ENCODE results near the gene CDK14. TPM values are rescaled to one million over a fixed set of nuclear protein-coding genes. Genes with fewer than 3 reads are reported as not detected.
A peak's percentile ranks its signal among the peaks of the same experiment; 100 is the strongest.

Gene CDK14
- total RNA-seq, 1 donor from 2014 or later = 131 TPM

DNA sequence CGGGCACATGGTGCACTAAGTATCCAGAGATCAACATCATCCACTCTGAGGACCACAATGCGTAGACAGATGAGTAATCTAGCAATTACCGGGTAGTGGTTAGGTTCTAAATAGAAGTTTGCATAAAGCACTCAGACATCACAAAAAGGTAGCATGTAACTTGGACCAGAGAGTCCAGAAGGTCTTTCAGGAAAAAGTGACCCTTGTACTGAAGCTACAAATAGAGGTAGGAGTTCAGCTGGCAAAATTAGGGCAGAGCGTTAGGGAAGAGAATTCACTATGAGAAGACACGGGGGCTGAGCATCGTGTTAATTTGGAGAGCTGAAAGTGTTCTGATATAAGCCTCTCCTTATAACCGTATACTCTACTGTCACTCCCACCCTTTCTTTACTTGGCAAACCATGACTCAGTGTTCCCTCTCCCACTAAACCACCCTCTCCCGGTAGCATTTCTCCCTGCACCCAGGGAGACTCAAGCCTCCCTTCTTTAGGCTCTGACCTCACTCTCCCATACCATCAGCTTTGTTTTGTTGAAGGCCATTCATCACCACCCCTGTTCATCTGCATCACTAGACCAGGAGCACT lies 445.9 kb downstream of the CDK14 start:
- no peak overlapping the region for H3K4me3 Mint-ChIP-seq (ENCODE audit: unreplicated experiment)
- no peak overlapping the region for H3K27ac Mint-ChIP-seq (ENCODE audit: unreplicated experiment)
- TF ChIP-seq, protein P1, sequence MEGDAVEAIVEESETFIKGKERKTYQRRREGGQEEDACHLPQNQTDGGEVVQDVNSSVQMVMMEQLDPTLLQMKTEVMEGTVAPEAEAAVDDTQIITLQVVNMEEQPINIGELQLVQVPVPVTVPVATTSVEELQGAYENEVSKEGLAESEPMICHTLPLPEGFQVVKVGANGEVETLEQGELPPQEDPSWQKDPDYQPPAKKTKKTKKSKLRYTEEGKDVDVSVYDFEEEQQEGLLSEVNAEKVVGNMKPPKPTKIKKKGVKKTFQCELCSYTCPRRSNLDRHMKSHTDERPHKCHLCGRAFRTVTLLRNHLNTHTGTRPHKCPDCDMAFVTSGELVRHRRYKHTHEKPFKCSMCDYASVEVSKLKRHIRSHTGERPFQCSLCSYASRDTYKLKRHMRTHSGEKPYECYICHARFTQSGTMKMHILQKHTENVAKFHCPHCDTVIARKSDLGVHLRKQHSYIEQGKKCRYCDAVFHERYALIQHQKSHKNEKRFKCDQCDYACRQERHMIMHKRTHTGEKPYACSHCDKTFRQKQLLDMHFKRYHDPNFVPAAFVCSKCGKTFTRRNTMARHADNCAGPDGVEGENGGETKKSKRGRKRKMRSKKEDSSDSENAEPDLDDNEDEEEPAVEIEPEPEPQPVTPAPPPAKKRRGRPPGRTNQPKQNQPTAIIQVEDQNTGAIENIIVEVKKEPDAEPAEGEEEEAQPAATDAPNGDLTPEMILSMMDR (IDR thresholded peaks at IDR 0.05) = no peak
- peaks cover 17% of the 10 kb centered on the region for H3K36me3 Mint-ChIP-seq (ENCODE audit: unreplicated experiment)
- peaks cover 49% of the 10 kb centered on the region for H3K4me1 Mint-ChIP-seq (ENCODE audit: unreplicated experiment)
- DNase-seq (ENCODE audit: extremely low spot score, unreplicated experiment) = no peak
- no peaks in the 10 kb centered on the region for H3K27me3 Mint-ChIP-seq (ENCODE audit: unreplicated experiment)
- no peaks in the 10 kb centered on the region for H3K9me3 Mint-ChIP-seq (ENCODE audit: unreplicated experiment)

DNA sequence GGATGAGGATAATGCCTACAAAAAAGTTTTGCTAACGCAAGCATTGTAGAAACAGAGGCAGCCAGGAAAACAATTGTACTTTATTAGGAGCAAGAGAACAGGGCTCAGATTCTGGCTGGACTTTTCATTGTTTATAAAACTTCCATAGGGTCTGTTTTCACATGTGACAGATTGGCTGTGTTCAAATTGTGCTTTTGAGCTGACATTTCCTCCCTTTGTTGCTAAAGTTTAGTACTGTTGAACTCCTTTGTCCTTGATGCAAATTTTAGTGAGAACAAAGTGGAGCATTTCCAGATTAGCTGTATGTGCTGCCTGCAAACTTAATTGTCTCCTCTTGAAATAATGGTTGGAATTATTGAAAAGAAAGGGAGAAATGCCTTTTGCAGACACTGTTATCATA lies 447.1 kb downstream of the CDK14 start:
- TF ChIP-seq, protein P1 (IDR thresholded peaks at IDR 0.05) = no peak
- Mint-ChIP-seq H3K36me3 (ENCODE audit: unreplicated experiment) (peaks cover 18% of the 10 kb centered on the region), H3K9me3 (ENCODE audit: unreplicated experiment) (no peaks in the 10 kb centered on the region), H3K27ac (ENCODE audit: unreplicated experiment) (peak overlapping the region; percentile 19), H3K27me3 (ENCODE audit: unreplicated experiment) (no peaks in the 10 kb centered on the region), H3K4me3 (ENCODE audit: unreplicated experiment) (no peak overlapping the region), H3K4me1 (ENCODE audit: unreplicated experiment) (peaks cover 57% of the 10 kb centered on the region)
- DNase-seq (ENCODE audit: extremely low spot score, unreplicated experiment) = no peak

DNA sequence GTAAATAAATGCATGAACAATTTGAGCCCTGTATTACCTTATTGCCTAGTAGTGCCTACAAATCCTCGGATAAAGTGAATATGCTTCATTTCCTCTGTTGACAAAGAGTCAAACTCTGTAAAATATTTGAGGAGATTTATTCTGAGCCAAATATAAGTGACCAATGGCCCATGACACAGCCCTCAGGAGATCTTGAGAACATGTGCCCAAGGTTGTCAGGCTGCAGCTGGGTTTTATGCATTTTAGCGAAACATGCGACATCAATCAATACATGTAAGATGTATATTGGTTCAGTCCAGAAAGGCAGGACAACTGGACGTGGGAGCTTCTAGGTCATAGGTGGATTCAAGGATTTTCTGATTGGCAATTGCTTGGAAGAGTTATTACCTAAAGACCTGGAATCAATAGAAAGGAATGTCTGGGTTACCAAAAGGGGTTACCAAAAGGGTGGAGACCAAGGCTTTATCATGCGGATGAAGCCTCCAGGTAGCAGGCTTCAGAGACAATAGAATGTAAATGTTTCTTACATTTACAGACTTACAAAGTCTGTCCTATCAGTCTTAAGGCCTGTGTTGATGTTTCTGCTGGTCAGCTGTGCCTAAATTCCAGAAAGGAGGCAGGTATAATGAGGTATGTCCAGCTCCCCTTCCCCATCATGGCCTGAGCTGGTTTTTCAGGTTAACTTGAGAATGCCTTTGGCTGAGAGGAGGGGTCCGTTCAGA lies 448.0 kb downstream of the CDK14 start:
- Mint-ChIP-seq H3K4me1 (ENCODE audit: unreplicated experiment) (peaks cover 57% of the 10 kb centered on the region), H3K27me3 (ENCODE audit: unreplicated experiment) (no peaks in the 10 kb centered on the region)

DNA sequence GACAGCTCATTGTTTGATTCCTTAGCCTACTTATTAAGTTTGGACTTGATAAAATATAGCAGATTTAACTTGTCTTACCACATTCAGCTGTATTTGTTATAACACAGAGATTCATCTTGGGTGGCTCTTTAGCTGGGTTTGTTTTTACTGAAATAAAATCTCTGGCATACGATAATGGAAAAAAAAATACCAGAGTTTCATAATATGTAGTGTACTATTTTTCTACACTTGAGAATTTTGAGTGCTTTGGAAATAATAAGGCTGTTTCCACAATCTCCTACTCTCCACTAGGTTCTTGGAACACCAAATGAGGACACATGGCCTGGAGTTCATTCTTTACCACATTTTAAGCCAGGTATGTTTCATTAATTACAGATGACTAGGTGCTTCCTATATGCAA lies 449.5 kb downstream of the CDK14 start:
- Mint-ChIP-seq H3K4me3 (ENCODE audit: unreplicated experiment) (no peak overlapping the region), H3K36me3 (ENCODE audit: unreplicated experiment) (peaks cover 18% of the 10 kb centered on the region), H3K4me1 (ENCODE audit: unreplicated experiment) (peaks cover 58% of the 10 kb centered on the region), H3K27me3 (ENCODE audit: unreplicated experiment) (no peaks in the 10 kb centered on the region), H3K27ac (ENCODE audit: unreplicated experiment) (peak overlapping the region; percentile 69), H3K9me3 (ENCODE audit: unreplicated experiment) (no peaks in the 10 kb centered on the region)
- TF ChIP-seq, protein P1 (IDR thresholded peaks at IDR 0.05) = no peak
- no peak for DNase-seq (ENCODE audit: extremely low spot score, unreplicated experiment)

More for the DNA sequence above, 448.0 kb downstream of the CDK14 start:
- no peak overlapping the region for H3K27ac Mint-ChIP-seq (ENCODE audit: unreplicated experiment)
- H3K9me3 Mint-ChIP-seq (ENCODE audit: unreplicated experiment) = no peaks in the 10 kb centered on the region
- TF ChIP-seq, protein P1 (IDR thresholded peaks at IDR 0.05) = no peak
- no peak for DNase-seq (ENCODE audit: extremely low spot score, unreplicated experiment)
- no peak overlapping the region for H3K4me3 Mint-ChIP-seq (ENCODE audit: unreplicated experiment)
- peaks cover 10% of the 10 kb centered on the region for H3K36me3 Mint-ChIP-seq (ENCODE audit: unreplicated experiment)

DNA sequence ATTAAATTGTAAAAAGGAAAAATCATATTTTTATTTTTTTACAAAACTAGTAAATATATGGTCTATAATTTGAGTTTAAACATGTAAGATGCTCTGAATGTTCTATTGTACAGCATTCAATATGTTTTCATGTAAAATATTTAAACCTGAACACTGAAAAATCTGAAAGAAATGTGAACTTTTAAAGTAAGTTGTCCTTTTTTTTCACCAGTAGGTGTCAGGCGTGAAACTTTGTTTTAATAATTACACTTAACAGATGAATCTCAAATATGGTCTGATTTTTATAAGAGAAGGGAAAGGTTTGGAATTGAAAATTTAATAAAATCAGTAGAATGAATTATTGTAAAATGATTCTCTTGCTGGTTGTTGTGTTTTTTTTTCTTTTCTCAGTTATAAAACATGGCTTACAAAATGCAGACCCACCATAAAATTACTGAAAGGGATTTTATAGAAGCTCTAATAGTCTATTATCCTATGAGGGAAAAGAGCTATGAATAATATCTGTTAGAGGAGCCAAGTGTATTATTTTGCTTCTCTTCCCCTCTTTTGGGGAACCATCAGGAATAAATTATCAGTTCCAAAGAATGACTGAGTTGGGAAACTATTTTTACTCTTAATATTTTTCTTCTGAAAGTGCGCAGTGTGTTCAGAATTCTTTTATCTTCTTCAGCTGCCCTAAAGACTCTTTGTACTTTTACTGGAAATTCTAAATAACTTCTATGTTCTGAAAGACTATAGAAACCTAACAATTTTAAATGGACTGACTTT lies 450.4 kb downstream of the CDK14 start:
- H3K9me3 Mint-ChIP-seq (ENCODE audit: unreplicated experiment) = no peaks in the 10 kb centered on the region
- peak overlapping the region; percentile 54 for H3K27ac Mint-ChIP-seq (ENCODE audit: unreplicated experiment)
- H3K27me3 Mint-ChIP-seq (ENCODE audit: unreplicated experiment) = no peaks in the 10 kb centered on the region
- no peak overlapping the region for H3K4me3 Mint-ChIP-seq (ENCODE audit: unreplicated experiment)
- H3K4me1 Mint-ChIP-seq (ENCODE audit: unreplicated experiment) = peaks cover 54% of the 10 kb centered on the region
- TF ChIP-seq, protein P1 (IDR thresholded peaks at IDR 0.05) = peak; percentile 53
- H3K36me3 Mint-ChIP-seq (ENCODE audit: unreplicated experiment) = peaks cover 20% of the 10 kb centered on the region
- no peak for DNase-seq (ENCODE audit: extremely low spot score, unreplicated experiment)

Data from osteocyte (in vitro differentiated cells).